IPS DF 6.9 (cell line): ENCODE results near the gene NAA20.

ENCODE experiments used
- DNase-seq: peaks from one replicate; pipeline ENCODE4 v3.0.0-alpha.2; 2013; ENCODE audit warnings: low read depth, low spot score
- H3K27ac ChIP-seq: one replicate; pipeline ENCODE4 v1.5.1; 2013; ENCODE audit warnings: low read length, control low read depth
- H3K27me3 ChIP-seq: 2 replicates; pipeline ENCODE4 v1.6.1; 2013; ENCODE audit warnings: mild to moderate bottlenecking, low read length; ENCODE audit not compliant: control insufficient read depth, insufficient read depth
- H3K36me3 ChIP-seq: 2 replicates; pipeline ENCODE4 v1.6.1; 2013; ENCODE audit warnings: low read length; ENCODE audit not compliant: control insufficient read depth, insufficient read depth
- H3K4me1 ChIP-seq: 2 replicates; pipeline ENCODE4 v1.6.1; 2013; ENCODE audit warnings: low read length; ENCODE audit not compliant: control insufficient read depth, insufficient read depth
- H3K4me3 ChIP-seq: 2 replicates; pipeline ENCODE4 v1.5.1; 2013; ENCODE audit warnings: mild to moderate bottlenecking, low read length
- H3K9me3 ChIP-seq: 2 replicates; pipeline ENCODE4 v1.6.1; 2013; ENCODE audit warnings: low read length, inconsistent platforms; ENCODE audit not compliant: control insufficient read depth, insufficient read depth
- WGBS: extraction: QIAGEN DNeasy Blood & Tissue Kit; methylation state at CpG from one replicate; pipeline ENCODE4 v1.1.7; 2013; ENCODE audit warnings: mixed read lengths, missing lambda C conversion rate; ENCODE audit not compliant: insufficient read length, insufficient coverage; 5-methylcytosine and 5-hydroxymethylcytosine counted together

NAA20 gene

GRCh38 chr20:20017001-20017843 lies at the start of gene NAA20:
Gene NAA20, plus strand, starts transcription at chr20:20017362. Its CDS starts 35 bp downstream, at chr20:20017397.
- Histone ChIP-seq H3K36me3 (0 out of 2 replicates have a peak, but pooled peaks cover 2% of the 10 kb centered on the region), H3K4me1 (0 out of 2 replicates have a peak, but pooled peaks cover 3% of the 10 kb centered on the region), H3K27ac (no peak within 1 kb of the TSS), H3K4me3 (peak within 1 kb of the TSS; percentile 57), H3K9me3 (no peaks in the 10 kb centered on the region), H3K27me3 (no peaks in the 10 kb centered on the region)
- WGBS: no CpG with 5 or more reads among the region's 81 CpGs
- peak; percentile 84 for DNase-seq

GRCh38 chr20:19967445-19967844 lies 49.7 kb upstream of the NAA20 start:
- WGBS: no CpG with 5 or more reads among the region's 5 CpGs
- Histone ChIP-seq H3K27me3 (no peaks in the 10 kb centered on the region), H3K27ac (no peak overlapping the region), H3K36me3 (no peaks in the 10 kb centered on the region), H3K4me1 (no peaks in the 10 kb centered on the region; the same call in 1 of the 2 replicates), H3K4me3 (no peak overlapping the region), H3K9me3 (no peaks in the 10 kb centered on the region)
- no peak for DNase-seq

GRCh38 chr20:19968028-19968427 lies 49.1 kb upstream of the NAA20 start:
- no CpG with 5 or more reads among the region's 7 CpGs for WGBS
- Histone ChIP-seq H3K27me3 (no peaks in the 10 kb centered on the region), H3K4me3 (no peak overlapping the region), H3K9me3 (no peaks in the 10 kb centered on the region), H3K27ac (no peak overlapping the region), H3K4me1 (no peaks in the 10 kb centered on the region; the same call in 1 of the 2 replicates), H3K36me3 (no peaks in the 10 kb centered on the region)
- DNase-seq: no peak

- Histone ChIP-seq H3K27ac (no peak overlapping the region), H3K9me3 (no peaks in the 10 kb centered on the region), H3K4me3 (no peak overlapping the region), H3K4me1 (no peaks in the 10 kb centered on the region; the same call in 1 of the 2 replicates), H3K36me3 (no peaks in the 10 kb centered on the region), H3K27me3 (no peaks in the 10 kb centered on the region)
- WGBS: no CpG with 5 or more reads among the region's 4 CpGs
- no peak for DNase-seq
Measured at GRCh38 chr20:19968466-19969073, 48.6 kb upstream of the NAA20 start.

- no peaks in the 10 kb centered on the region for H3K9me3 ChIP-seq
- WGBS: no CpG with 5 or more reads among the region's 5 CpGs
- H3K27ac ChIP-seq: no peak overlapping the region
- H3K4me3 ChIP-seq: no peak overlapping the region
- no peaks in the 10 kb centered on the region for H3K36me3 ChIP-seq
- no peaks in the 10 kb centered on the region; the same call in 1 of the 2 replicates for H3K4me1 ChIP-seq
- DNase-seq: no peak
- H3K27me3 ChIP-seq: no peaks in the 10 kb centered on the region
Measured at GRCh38 chr20:19969106-19969505, 48.1 kb upstream of the NAA20 start.

- H3K4me3 ChIP-seq: no peak overlapping the region
- H3K9me3 ChIP-seq: no peaks in the 10 kb centered on the region
- no CpG with 5 or more reads among the region's 5 CpGs for WGBS
- no peaks in the 10 kb centered on the region; the same call in 1 of the 2 replicates for H3K4me1 ChIP-seq
- no peak for DNase-seq
- no peak overlapping the region for H3K27ac ChIP-seq
- H3K36me3 ChIP-seq: no peaks in the 10 kb centered on the region
- no peaks in the 10 kb centered on the region for H3K27me3 ChIP-seq
Measured at GRCh38 chr20:19969507-19970255, 47.5 kb upstream of the NAA20 start.

- DNase-seq: no peak
- Histone ChIP-seq H3K36me3 (no peaks in the 10 kb centered on the region; the same call in 1 of the 2 replicates), H3K4me1 (peaks cover 2% of the 10 kb centered on the region), H3K4me3 (no peak overlapping the region), H3K27ac (no peak overlapping the region), H3K27me3 (no peaks in the 10 kb centered on the region), H3K9me3 (no peaks in the 10 kb centered on the region)
- WGBS: no CpG with 5 or more reads among the region's 5 CpGs
Measured at GRCh38 chr20:19970256-19970765, 46.9 kb upstream of the NAA20 start.

GRCh38 chr20:19971116-19971515 lies 46.0 kb upstream of the NAA20 start:
- Histone ChIP-seq H3K27ac (no peak overlapping the region), H3K4me3 (no peak overlapping the region), H3K9me3 (no peaks in the 10 kb centered on the region), H3K4me1 (peaks cover 2% of the 10 kb centered on the region), H3K36me3 (no peaks in the 10 kb centered on the region; the same call in 1 of the 2 replicates), H3K27me3 (no peaks in the 10 kb centered on the region)
- WGBS: no CpG with 5 or more reads among the region's 11 CpGs
- no peak for DNase-seq

- H3K4me3 ChIP-seq: no peak overlapping the region
- H3K4me1 ChIP-seq: peaks cover 3% of the 10 kb centered on the region
- no peaks in the 10 kb centered on the region for H3K9me3 ChIP-seq
- no peak for DNase-seq
- H3K27me3 ChIP-seq: no peaks in the 10 kb centered on the region
- whole genome bisulfite sequencing: no CpG with 5 or more reads among the region's 7 CpGs
- H3K36me3 ChIP-seq: no peaks in the 10 kb centered on the region; the same call in 1 of the 2 replicates
- no peak overlapping the region for H3K27ac ChIP-seq
Measured at GRCh38 chr20:19973961-19974629, 43.1 kb upstream of the NAA20 start.
